A549 (cell line): ENCODE data around the gene ANKRD13D.

ENCODE experiments used
- CBX2 ChIP-seq: fragments of 200-600 bp; sonication (generic); IDR thresholded peaks from 2 replicates; pipeline ENCODE4 v1.6.1; 2016; ENCODE audit warnings: low read depth, mild to moderate bottlenecking, borderline replicate concordance
- EHMT2 ChIP-seq: fragments of 200-600 bp; sonication (generic); IDR thresholded peaks from 2 replicates; pipeline ENCODE4 v1.6.1; 2016; ENCODE audit warnings: antibody characterized with exemption, low read depth, mild to moderate bottlenecking, moderate library complexity
- HMGXB4 ChIP-seq: fragments of 250-450 bp; sonication (Bioruptor Pico); IDR thresholded peaks from 2 replicates; pipeline ENCODE4 v1.5.0; 2021; ENCODE audit warnings: mild to moderate bottlenecking, moderate library complexity, borderline replicate concordance
- MAX ChIP-seq: IDR thresholded peaks from 2 replicates; pipeline ENCODE4 v1.6.1; 2012
- PHF8 ChIP-seq: fragments of 200-600 bp; sonication (generic); IDR thresholded peaks from 2 replicates; pipeline ENCODE4 v1.6.1; 2016; ENCODE audit warnings: low read depth, mild to moderate bottlenecking, antibody characterized with exemption, moderate library complexity, borderline replicate concordance
- POLR2A ChIP-seq: IDR thresholded peaks from 2 replicates; pipeline ENCODE4 v1.6.1; 2012; ENCODE audit warnings: mild to moderate bottlenecking, low read length
- ZC3H11A ChIP-seq: fragments of 450-650 bp; IDR thresholded peaks from 2 replicates; pipeline ENCODE4 v1.6.1; 2014; ENCODE audit warnings: antibody characterized with exemption, mild to moderate bottlenecking
- TF ChIP-seq, protein P1 (sequence below): fragments of >200 bp; sonication (Bioruptor Twin); formaldehyde crosslinking; IDR thresholded peaks from 2 replicates; pipeline ENCODE4 v1.6.1; 2016
- TF ChIP-seq, protein P2 (sequence below): fragments of >200 bp; sonication (Bioruptor Twin); formaldehyde crosslinking; IDR thresholded peaks from 3 replicates; pipeline ENCODE4 v1.5.1; 2016

DNA sequence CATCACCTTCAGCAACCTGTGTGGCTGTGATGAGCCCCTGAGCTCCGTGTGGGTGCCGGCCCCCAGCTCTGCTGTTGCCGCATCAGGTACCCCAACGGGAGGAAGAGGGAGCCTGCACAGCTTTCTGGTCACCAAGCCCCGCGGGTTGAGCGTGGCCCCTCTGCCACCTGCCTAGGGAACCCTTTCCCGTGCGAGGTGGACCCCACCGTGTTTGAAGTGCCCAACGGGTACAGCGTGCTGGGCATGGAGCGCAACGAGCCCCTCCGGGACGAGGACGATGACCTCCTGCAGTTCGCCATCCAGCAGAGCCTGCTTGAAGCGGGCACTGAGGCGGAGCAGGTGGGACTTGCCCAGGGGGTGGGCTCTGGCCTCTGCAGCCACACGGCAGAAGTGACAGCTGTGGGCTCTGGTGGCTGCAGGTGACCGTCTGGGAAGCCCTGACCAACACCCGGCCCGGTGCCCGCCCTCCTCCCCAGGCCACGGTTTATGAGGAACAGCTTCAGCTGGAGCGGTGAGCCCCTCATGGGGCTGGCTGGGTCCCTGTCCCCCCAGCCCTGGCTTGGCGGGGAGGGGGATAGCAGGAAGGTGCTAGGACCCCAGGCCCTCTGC, 12.3 kb downstream of the ANKRD13D start:
- TF ChIP-seq, protein P1, sequence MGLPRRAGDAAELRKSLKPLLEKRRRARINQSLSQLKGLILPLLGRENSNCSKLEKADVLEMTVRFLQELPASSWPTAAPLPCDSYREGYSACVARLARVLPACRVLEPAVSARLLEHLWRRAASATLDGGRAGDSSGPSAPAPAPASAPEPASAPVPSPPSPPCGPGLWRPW: no peak
- TF ChIP-seq, protein P2, sequence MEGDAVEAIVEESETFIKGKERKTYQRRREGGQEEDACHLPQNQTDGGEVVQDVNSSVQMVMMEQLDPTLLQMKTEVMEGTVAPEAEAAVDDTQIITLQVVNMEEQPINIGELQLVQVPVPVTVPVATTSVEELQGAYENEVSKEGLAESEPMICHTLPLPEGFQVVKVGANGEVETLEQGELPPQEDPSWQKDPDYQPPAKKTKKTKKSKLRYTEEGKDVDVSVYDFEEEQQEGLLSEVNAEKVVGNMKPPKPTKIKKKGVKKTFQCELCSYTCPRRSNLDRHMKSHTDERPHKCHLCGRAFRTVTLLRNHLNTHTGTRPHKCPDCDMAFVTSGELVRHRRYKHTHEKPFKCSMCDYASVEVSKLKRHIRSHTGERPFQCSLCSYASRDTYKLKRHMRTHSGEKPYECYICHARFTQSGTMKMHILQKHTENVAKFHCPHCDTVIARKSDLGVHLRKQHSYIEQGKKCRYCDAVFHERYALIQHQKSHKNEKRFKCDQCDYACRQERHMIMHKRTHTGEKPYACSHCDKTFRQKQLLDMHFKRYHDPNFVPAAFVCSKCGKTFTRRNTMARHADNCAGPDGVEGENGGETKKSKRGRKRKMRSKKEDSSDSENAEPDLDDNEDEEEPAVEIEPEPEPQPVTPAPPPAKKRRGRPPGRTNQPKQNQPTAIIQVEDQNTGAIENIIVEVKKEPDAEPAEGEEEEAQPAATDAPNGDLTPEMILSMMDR: no peak
- no peak for TF ChIP-seq POLR2A
- TF ChIP-seq CBX2: no peak
- no peak for TF ChIP-seq ZC3H11A
- no peak for TF ChIP-seq MAX
- no peak for TF ChIP-seq EHMT2
- TF ChIP-seq HMGXB4 (CRISPR knock-in tag): no peak
- no peak for TF ChIP-seq PHF8
